NB4 (cell line): Measurements from ENCODE around the gene RASSF7.

Experiments
- DNase-seq: peaks from one replicate; pipeline ENCODE4 v3.0.0; 2010; ENCODE audit warnings: low read depth
- H3K4me3 ChIP-seq: one replicate; pipeline ENCODE4 v1.5.1; 2011; ENCODE audit warnings: mild to moderate bottlenecking, low read depth, low read length, moderate library complexity
- CTCF ChIP-seq: IDR thresholded peaks from one replicate; pipeline ENCODE4 v1.5.1; 2012; ENCODE audit warnings: low read depth, low read length
- MYC ChIP-seq: IDR thresholded peaks from 2 replicates; pipeline ENCODE4 v1.6.1; 2011; ENCODE audit warnings: low read depth, low read length
- POLR2A ChIP-seq: IDR thresholded peaks from 2 replicates; pipeline ENCODE4 v1.6.1; 2011; ENCODE audit warnings: mild to moderate bottlenecking; ENCODE audit not compliant: insufficient read length; ENCODE audit errors: extremely low read depth
- TF ChIP-seq, protein P1 (sequence below): IDR thresholded peaks from 2 replicates; pipeline ENCODE4 v1.6.1; 2011; ENCODE audit warnings: low read depth, low read length

Gene RASSF7

DNA sequence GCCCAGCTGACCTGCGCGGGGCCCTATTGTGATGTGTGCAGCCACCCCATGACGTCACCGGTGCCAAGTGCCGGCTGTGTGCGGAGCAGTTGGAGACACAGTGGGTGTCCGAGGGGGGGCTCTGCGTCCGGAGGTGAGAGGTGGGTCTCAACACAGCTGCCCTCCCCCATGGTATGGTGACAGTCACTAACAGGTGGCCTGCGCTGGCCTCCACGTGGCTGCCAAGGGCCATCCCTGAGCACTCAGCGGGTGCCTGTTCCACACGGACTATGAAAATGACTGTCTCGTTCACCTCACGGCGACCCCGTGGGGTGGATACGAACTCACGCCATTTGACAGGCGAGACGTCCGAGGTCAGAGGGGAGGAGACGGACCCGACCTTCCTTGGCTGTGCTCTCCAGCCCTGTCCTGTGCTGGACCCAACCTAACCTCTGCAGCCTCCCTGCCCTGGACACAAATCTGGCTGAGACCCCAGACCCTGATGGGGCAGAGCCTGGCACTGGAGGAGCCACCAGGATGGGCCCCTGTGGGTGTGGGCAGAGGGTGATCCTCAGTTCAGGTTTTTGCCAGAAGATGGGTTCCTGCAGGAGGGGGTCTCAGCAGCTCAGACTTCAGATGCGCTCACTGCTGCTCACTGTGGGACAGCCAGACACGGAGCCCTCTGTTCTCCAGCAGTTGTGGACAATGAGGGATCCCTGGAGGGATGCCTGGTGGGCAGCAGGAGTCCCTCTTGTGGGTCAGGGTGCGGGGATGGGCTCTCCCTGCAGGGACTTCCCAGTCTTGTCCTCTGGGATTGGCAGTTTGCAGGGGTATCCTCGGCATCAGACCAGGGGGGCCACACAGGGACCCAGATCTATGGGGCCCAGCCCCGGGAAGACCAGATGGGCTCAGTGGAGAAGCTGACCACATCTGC, 31.7 kb upstream of the RASSF7 start:
- TF ChIP-seq POLR2A (no peak), MYC (no peak), CTCF (no peak)
- TF ChIP-seq, protein P1, sequence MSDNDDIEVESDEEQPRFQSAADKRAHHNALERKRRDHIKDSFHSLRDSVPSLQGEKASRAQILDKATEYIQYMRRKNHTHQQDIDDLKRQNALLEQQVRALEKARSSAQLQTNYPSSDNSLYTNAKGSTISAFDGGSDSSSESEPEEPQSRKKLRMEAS = no peak
- H3K4me3 ChIP-seq = no peak overlapping the region

GRCh38 chr11:529728-530411, 30.9 kb upstream of the RASSF7 start:
- no peak for DNase-seq

More for the DNA sequence above, 31.7 kb upstream of the RASSF7 start:
- DNase-seq = no peak

DNA sequence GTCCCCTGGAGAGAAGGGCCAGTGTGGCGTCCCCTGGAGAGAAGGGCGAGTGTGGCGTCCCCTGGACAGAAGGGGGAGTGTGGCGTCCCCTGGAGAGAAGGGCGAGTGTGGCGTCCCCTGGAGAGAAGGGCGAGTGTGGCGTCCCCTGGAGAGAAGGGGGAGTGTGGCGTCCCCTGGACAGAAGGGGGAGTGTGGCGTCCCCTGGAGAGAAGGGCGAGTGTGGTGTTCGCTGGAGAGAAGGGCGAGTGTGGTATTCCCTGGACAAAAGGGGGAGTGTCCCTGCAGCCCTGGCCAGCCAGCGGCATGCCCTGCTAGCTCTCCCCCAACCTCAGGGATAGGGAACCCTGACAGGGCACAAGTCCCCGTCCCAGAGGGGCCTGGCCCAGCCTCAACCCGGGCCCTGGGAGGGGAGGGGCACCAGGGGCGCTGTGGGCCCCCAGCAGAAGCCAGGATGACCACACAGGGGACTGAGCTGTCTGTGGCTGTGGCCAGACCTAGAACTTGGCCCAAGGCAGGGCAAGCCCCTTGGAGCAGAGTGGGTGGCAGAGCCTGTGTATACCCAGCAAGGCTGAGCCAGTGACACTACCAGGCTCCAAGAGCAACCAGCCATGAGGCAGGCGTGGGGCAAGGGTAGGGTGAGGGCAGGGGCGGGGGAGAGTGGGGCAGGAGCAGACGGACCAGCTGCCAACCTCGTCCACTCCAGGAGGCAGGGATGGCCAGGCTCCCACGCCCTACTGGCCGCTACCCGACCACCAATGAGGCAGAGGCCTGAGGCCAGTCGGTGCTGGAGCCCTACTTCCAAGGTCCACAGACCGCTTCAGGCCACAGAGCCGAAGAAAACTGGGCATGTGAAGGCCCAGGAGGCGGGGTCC, 29.6 kb upstream of the RASSF7 start:
- TF ChIP-seq, protein P1 = no peak
- TF ChIP-seq CTCF (no peak), MYC (no peak), POLR2A (no peak)
- no peak overlapping the region for H3K4me3 ChIP-seq
- no peak for DNase-seq

More at GRCh38 chr11:529728-530411, 30.9 kb upstream of the RASSF7 start:
- TF ChIP-seq, protein P1 = no peak
- TF ChIP-seq MYC (no peak), CTCF (no peak), POLR2A (no peak)
- no peak overlapping the region for H3K4me3 ChIP-seq

GRCh38 chr11:531919-532526, 28.7 kb upstream of the RASSF7 start:
- H3K4me3 ChIP-seq = no peak overlapping the region
- DNase-seq = no peak
- no peak for TF ChIP-seq CTCF
- no peak for TF ChIP-seq POLR2A
- TF ChIP-seq MYC = no peak
- TF ChIP-seq, protein P1 = no peak

DNA sequence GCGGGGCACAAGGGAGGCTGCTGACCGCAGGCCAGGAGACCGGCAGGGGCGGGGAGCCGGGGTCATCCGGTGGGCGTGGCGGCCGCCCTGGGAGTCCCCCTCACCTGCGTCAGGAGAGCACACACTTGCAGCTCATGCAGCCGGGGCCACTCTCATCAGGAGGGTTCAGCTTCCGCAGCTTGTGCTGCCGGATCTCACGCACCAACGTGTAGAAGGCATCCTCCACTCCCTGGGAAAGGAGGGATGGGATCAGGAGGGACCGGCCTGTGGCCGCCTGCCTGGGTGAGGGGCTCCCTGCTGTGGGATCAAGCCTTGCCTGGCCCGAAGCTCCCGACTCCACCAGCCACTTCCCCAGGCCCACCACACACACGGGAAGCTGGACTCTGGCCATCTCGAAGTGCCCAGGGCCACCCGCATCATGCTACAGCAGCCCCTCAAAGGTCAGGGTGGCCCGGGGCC, 28.2 kb upstream of the RASSF7 start:
- no peak for DNase-seq
- TF ChIP-seq POLR2A (no peak), CTCF (no peak), MYC (no peak)
- TF ChIP-seq, protein P1 = no peak
- no peak overlapping the region for H3K4me3 ChIP-seq
